A673 (cell line): ENCODE measurements around the gene MRPL57. TPM values are rescaled to one million over a fixed set of nuclear protein-coding genes. Genes with fewer than 3 reads are reported as not detected.
"Not testable (repeated sequence)": the region's sequence is repeated elsewhere in the genome, so short reads cannot be mapped to it uniquely, and the experiment has no call there.

Experiments used
- BruUV-seq: library from RNA; stranded (reverse); fragments of 400-500 nt; replicated peaks from 2 replicates; lab custom pipeline; 2021; lab: Mats Ljungman, UMichigan
- CTCF ChIA-PET: fragments of 300-600 bp; sonication (Branson Sonifier 250); formaldehyde crosslinking; loops from one replicate; lab custom pipeline; 2022; ENCODE audit warnings: antibody characterized with exemption; lab: Charles Lee
- POLR2A ChIA-PET: fragments of 300-600 bp; sonication (Branson Sonifier 250); formaldehyde crosslinking; loops from one replicate; lab custom pipeline; 2022; ENCODE audit warnings: antibody characterized with exemption; ENCODE audit not compliant: low non-redundant PET; lab: Charles Lee
- DNase-seq: peaks from one replicate; pipeline ENCODE4 v3.0.0-alpha.2; 2015; ENCODE audit warnings: low spot score
- H3K27ac ChIP-seq: fragments of 200-600 bp; sonication (generic); 2 replicates; pipeline ENCODE4 v1.5.1; 2016; ENCODE audit warnings: mixed run types, low read depth, mild to moderate bottlenecking, mixed read lengths, antibody characterized with exemption, low read length; ENCODE audit not compliant: poor library complexity, severe bottlenecking
- H3K27me3 ChIP-seq: fragments of 200-600 bp; sonication (generic); replicated peaks from 2 replicates; pipeline ENCODE4 v1.6.1; 2017; ENCODE audit warnings: mixed run types, low read depth, mild to moderate bottlenecking, mixed read lengths, antibody characterized with exemption, low read length; ENCODE audit not compliant: insufficient read depth, poor library complexity
- H3K36me3 ChIP-seq: fragments of 200-600 bp; sonication (generic); 2 replicates; pipeline ENCODE4 v1.6.1; 2016; ENCODE audit warnings: mixed run types, mild to moderate bottlenecking, mixed read lengths, antibody characterized with exemption, low read length; ENCODE audit not compliant: insufficient read depth, poor library complexity, severe bottlenecking
- H3K4me1 ChIP-seq: fragments of 200-600 bp; sonication (generic); 2 replicates; pipeline ENCODE4 v1.6.1; 2017; ENCODE audit warnings: mixed run types, mild to moderate bottlenecking, mixed read lengths, antibody characterized with exemption, low read length; ENCODE audit not compliant: insufficient read depth, poor library complexity, severe bottlenecking
- H3K4me3 ChIP-seq: fragments of 200-600 bp; sonication (generic); 2 replicates; pipeline ENCODE4 v1.5.1; 2016; ENCODE audit warnings: low read depth, mixed run types, mild to moderate bottlenecking, mixed read lengths, low read length; ENCODE audit not compliant: poor library complexity, severe bottlenecking
- H3K9me3 ChIP-seq: fragments of 200-600 bp; sonication (generic); 2 replicates; pipeline ENCODE4 v1.6.1; 2016; ENCODE audit warnings: mixed run types, low read depth, mild to moderate bottlenecking, mixed read lengths, antibody characterized with exemption, low read length; ENCODE audit not compliant: poor library complexity, severe bottlenecking
- CTCF ChIP-seq: fragments of 300-800, 200-600 bp; sonication (generic); conservative IDR thresholded peaks from 2 replicates; pipeline ENCODE4 v1.5.1; 2017; ENCODE audit warnings: low read depth, mild to moderate bottlenecking, antibody characterized with exemption, low read length, moderate library complexity, mixed read lengths
- EZH2 ChIP-seq: fragments of 200-600 bp; sonication (generic); IDR thresholded peaks from 2 replicates; pipeline ENCODE4 v1.6.1; 2017; ENCODE audit warnings: borderline replicate concordance, low read depth, mild to moderate bottlenecking, mixed read lengths, antibody characterized with exemption, low read length; ENCODE audit not compliant: poor library complexity, severe bottlenecking
- intact Hi-C: fragments of 100-400 bp; cut with micrococcal nuclease; formaldehyde crosslinking; loops from one replicate; pipeline ENCODE4 v1.10.0; 2022; ENCODE audit not compliant: unreplicated experiment
- total RNA-seq: library from RNA; stranded (reverse); gene quantifications from 2 replicates; pipeline ENCODE4 v1.2.3, GENCODE V29; 2021

MRPL57 gene
- total RNA-seq, 1 experiment from 2014 or later = 53.3 TPM

- Histone ChIP-seq H3K4me1 (peaks cover 29% of the 10 kb centered on the region), H3K9me3 (peaks cover 11% of the 10 kb centered on the region), H3K27ac (peak overlapping the region; percentile 99)
- H3K36me3 ChIP-seq, intact Hi-C loops, H3K27me3 ChIP-seq, CTCF ChIA-PET, H3K4me3 ChIP-seq, POLR2A ChIA-PET, BruUV-seq: not testable (repeated sequence)
- peak; percentile 52 for DNase-seq
These were observed 25.2 kb downstream of the MRPL57 start for GRCh38 chr13:21201456-21202190.

GRCh38 chr13:21202767-21203531 is 26.5 kb downstream of the MRPL57 start:
- ChIA-PET CTCF (no interaction called here), POLR2A (no interaction called here)
- H3K36me3 ChIP-seq = no peaks in the 10 kb centered on the region
- no peak for TF ChIP-seq EZH2
- TF ChIP-seq CTCF = no peak
- DNase-seq = no peak
- intact Hi-C loops = no loop called here
- peaks cover 11% of the 10 kb centered on the region for H3K9me3 ChIP-seq
- peak overlapping the region; percentile 31 for H3K27ac ChIP-seq
- H3K4me3 ChIP-seq = no peak overlapping the region
- peaks cover 21% of the 10 kb centered on the region for H3K4me1 ChIP-seq
- no peaks in the 10 kb centered on the region for H3K27me3 ChIP-seq
- no TSS peak for BruUV-seq

DNA sequence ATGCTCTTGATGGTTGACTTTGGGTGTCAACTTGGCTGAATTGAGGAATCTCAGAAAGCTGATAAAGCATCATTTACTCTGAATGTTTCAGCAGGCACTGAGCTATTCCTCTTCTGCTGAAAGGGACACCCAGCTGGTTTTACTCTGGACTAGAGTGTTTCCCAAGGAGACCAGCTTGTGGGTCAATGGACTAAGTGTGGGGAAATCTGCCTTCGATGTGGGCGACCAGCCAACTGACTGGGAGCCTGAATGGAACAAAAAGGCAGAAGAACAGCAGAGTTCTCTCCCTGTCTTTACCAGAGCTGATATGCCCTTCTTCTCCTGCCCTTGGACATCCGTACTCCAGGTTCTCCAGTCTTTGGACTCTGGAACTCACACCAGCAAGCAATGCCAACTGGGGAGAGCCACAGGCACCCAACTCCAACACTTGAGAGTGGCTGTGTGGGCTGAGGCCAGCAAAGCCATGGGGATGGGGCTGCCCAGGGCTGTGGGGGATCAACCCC is 32.2 kb downstream of the MRPL57 start:
- BruUV-seq = no TSS peak

More for the DNA sequence above, 32.2 kb downstream of the MRPL57 start:
- no peaks in the 10 kb centered on the region for H3K4me1 ChIP-seq
- no peaks in the 10 kb centered on the region for H3K36me3 ChIP-seq
- TF ChIP-seq CTCF (no peak), EZH2 (no peak)
- H3K4me3 ChIP-seq = no peak overlapping the region
- ChIA-PET CTCF (no interaction called here), POLR2A (no interaction called here)
- no peak overlapping the region for H3K27ac ChIP-seq
- H3K9me3 ChIP-seq = no peaks in the 10 kb centered on the region
- H3K27me3 ChIP-seq = no peaks in the 10 kb centered on the region
- intact Hi-C loops = no loop called here
- no peak for DNase-seq
